Lower leg skin (tissue), 3 donors: ENCODE data around the gene COL4A3.

Experiments used
- CTCF ChIP-seq, 3 donors: fragments of 450-650 bp; IDR thresholded peaks; one replicate each; pipeline ENCODE4 v1.5.1; 2016; ENCODE audit warnings: antibody characterized with exemption in 3 of 3, mild to moderate bottlenecking in 3 of 3, moderate library complexity in 2 of 3
- POLR2A ChIP-seq, 2 donors: fragments of 450-650 bp; IDR thresholded peaks; one replicate each; pipeline ENCODE4 v1.6.1; 2016 to 2017; ENCODE audit warnings: antibody characterized with exemption in 2 of 2, mild to moderate bottlenecking in 1 of 2, moderate library complexity in 1 of 2

GRCh38 chr2:227256605-227257004 is 92.2 kb downstream of the COL4A3 start:
- TF ChIP-seq POLR2A (IDR thresholded peaks at IDR 0.05), result no peak
- no peak for TF ChIP-seq CTCF (IDR thresholded peaks at IDR 0.05)
